GM18502 (cell line): ENCODE data around the gene CCDC196.
"Not testable (repeated sequence)": the region's sequence is repeated elsewhere in the genome, so short reads cannot be mapped to it uniquely, and the experiment has no call there.

Source experiments
- ATAC-seq: cut with Tn5 transposase; IDR thresholded peaks from one replicate; pipeline ENCODE4 v1.9.1; 2021; ENCODE audit warnings: mild to moderate bottlenecking; ENCODE audit not compliant: unreplicated experiment, poor library complexity

Gene CCDC196

DNA sequence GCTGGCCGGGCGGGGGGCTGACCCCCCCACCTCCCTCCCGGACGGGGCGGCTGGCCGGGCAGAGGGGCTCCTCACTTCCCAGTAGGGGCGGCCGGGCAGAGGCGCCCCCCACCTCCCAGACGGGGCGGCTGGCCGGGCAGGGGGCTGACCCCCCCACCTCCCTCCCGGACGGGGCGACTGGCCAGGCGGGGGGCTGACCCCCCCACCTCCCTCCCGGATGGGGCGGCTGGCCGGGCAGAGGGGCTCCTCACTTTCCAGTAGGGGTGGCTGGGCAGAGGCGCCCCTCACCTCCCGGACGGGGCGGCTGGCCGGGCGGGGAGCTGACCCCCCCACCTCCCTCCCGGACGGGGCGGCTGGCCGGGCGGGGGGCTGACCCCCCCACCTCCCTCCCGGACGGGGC, 59.0 kb downstream of the CCDC196 start:
- ATAC-seq = not testable (repeated sequence)

DNA sequence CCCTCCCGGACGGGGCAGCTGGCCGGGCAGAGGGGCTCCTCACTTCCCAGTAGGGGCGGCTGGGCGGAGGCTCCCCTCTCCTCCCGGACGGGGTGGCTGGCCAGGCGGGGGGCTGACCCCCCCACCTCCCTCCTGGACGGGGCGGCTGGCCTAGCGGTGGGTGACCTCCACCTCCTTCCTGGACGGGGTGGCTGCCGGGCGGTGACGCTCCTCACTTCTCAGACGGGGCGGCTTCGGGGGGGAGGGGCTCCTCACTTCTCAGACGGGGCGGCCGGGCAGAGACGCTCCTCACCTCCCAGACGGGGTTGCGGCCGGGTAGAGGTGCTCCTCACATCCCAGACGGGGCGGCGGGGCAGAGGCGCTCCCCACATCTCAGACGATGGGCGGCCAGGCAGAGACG, 59.6 kb downstream of the CCDC196 start:
- ATAC-seq = not testable (repeated sequence)
